Caco-2 (cell line): Measurements from ENCODE around the gene DCTN4. TPM values are rescaled to one million over a fixed set of nuclear protein-coding genes. Genes with fewer than 3 reads are reported as not detected.

Experiments used
- BruUV-seq: library from RNA; stranded (reverse); fragments of 400-500 nt; replicated peaks from 2 replicates; lab custom pipeline; 2021; lab: Mats Ljungman, UMichigan
- CTCF ChIA-PET: fragments of 300-600 bp; sonication (Branson Sonifier 250); formaldehyde crosslinking; loops from one replicate; lab custom pipeline; 2022; ENCODE audit warnings: antibody characterized with exemption; lab: Charles Lee
- POLR2A ChIA-PET: fragments of 300-600 bp; sonication (Branson Sonifier 250); formaldehyde crosslinking; loops from one replicate; lab custom pipeline; 2022; ENCODE audit warnings: antibody characterized with exemption; lab: Charles Lee
- DNase-seq, 2 experiments: peaks; one replicate each; pipeline versions ENCODE4 v3.0.0 to v3.0.0-alpha.2; 2020 to 2022
- H3K27me3 ChIP-seq: replicated peaks from 2 replicates; pipeline ENCODE4 v1.6.0; 2011; ENCODE audit warnings: low read length; ENCODE audit not compliant: control insufficient read depth, insufficient read depth
- H3K36me3 ChIP-seq: 2 replicates; pipeline ENCODE4 v1.5.1; 2011; ENCODE audit warnings: low read length; ENCODE audit not compliant: control insufficient read depth, insufficient read depth
- H3K4me1 ChIP-seq: fragments of 250-450 bp; sonication (Bioruptor Pico); 2 replicates; pipeline ENCODE4 v1.5.1; 2020; ENCODE audit warnings: mild to moderate bottlenecking
- H3K4me3 ChIP-seq: 2 replicates; pipeline ENCODE4 v1.5.1; 2011; ENCODE audit warnings: low read depth, mild to moderate bottlenecking, control low read depth, low read length
- H3K9me3 ChIP-seq: fragments of 250-450 bp; sonication (Bioruptor Pico); 2 replicates; pipeline ENCODE4 v1.5.1; 2020; ENCODE audit warnings: mild to moderate bottlenecking, moderate library complexity
- H3K27ac Mint-ChIP-seq: one replicate; pipeline ENCODE4 v1.8.0; 2022; ENCODE audit warnings: mixed read lengths; ENCODE audit not compliant: unreplicated experiment
- H3K27me3 Mint-ChIP-seq: one replicate; pipeline ENCODE4 v1.8.0; 2022; ENCODE audit warnings: mixed read lengths; ENCODE audit not compliant: insufficient read depth, unreplicated experiment
- H3K36me3 Mint-ChIP-seq: one replicate; pipeline ENCODE4 v1.8.0; 2022; ENCODE audit warnings: mild to moderate bottlenecking, mixed read lengths; ENCODE audit not compliant: insufficient read depth, unreplicated experiment
- H3K4me1 Mint-ChIP-seq: one replicate; pipeline ENCODE4 v1.8.0; 2022; ENCODE audit warnings: low read depth, mixed read lengths; ENCODE audit not compliant: unreplicated experiment
- H3K4me3 Mint-ChIP-seq: one replicate; pipeline ENCODE4 v1.8.0; 2022; ENCODE audit warnings: mild to moderate bottlenecking, moderate library complexity, mixed read lengths; ENCODE audit not compliant: unreplicated experiment
- H3K9me3 Mint-ChIP-seq: one replicate; pipeline ENCODE4 v1.8.0; 2022; ENCODE audit warnings: mixed read lengths; ENCODE audit not compliant: unreplicated experiment
- intact Hi-C: fragments of 100-400 bp; cut with micrococcal nuclease; formaldehyde crosslinking; loops from one replicate; pipeline ENCODE4 v1.10.0; 2022; ENCODE audit not compliant: unreplicated experiment
- total RNA-seq: library from RNA; stranded (reverse); gene quantifications from 2 replicates; pipeline ENCODE4 v1.2.3, GENCODE V29; 2022
- TF ChIP-seq, protein P1 (sequence below), 2 experiments: fragments of 200-600 bp in 1 of 2; IDR thresholded peaks; 1 replicate in 1 of 2; 2 replicates in 1 of 2; pipeline versions ENCODE4 v1.5.1 to v1.8.0; 2011 to 2022; ENCODE audit warnings: antibody characterized with exemption in 1 of 2, control low read depth in 1 of 2, inconsistent platforms in 1 of 2, low read depth in 1 of 2, low read length in 1 of 2, mild to moderate bottlenecking in 1 of 2, moderate library complexity in 1 of 2; ENCODE audit not compliant: insufficient read depth in 1 of 2, severe bottlenecking in 1 of 2, unreplicated experiment in 1 of 2

DCTN4 gene
- total RNA-seq, 1 experiment from 2014 or later, result 62.2 TPM

DNA sequence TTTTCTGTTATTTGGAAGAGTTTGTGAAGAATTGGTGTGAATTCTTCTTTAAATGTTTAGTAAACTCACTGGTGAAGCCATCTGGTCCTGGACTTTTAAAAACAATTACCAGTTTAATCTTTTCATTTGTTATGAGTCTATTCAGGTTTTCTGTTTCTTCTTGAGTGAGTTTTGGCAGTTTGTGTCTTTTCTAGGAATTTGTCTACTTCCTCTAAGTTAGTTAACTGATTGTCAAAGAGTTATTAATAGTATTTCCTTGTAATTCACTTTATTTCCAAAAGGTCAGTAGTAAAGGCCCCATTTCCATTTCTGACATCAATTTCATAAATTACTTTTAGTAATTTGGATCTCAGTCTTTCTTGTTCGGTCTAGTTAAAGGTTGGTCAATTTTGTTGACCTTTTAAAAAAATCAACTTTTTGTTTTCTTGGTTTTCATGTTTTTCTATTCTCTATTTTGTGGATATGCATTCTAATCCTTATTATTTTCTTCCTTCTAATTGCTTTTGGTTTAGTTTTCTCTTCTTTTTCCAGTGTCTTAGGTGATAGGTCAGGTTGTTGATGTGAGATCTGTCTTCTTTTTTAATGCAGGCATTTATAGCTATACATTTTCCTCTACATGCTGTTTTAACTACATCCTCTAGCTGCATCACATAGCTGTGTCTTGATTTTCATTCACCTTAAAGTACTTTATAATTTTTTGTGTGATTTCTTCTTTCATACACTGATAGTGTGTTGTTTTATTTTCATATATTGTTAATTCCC lies 12.4 kb upstream of the DCTN4 start:
- ChIA-PET CTCF (no interaction called here), POLR2A (no interaction called here)
- H3K4me1 ChIP-seq, result no peaks in the 10 kb centered on the region
- no TSS peak for BruUV-seq
- H3K4me1 Mint-ChIP-seq, result no peaks in the 10 kb centered on the region
- no peak overlapping the region for H3K27ac Mint-ChIP-seq
- no peak overlapping the region for H3K4me3 Mint-ChIP-seq
- TF ChIP-seq, protein P1, sequence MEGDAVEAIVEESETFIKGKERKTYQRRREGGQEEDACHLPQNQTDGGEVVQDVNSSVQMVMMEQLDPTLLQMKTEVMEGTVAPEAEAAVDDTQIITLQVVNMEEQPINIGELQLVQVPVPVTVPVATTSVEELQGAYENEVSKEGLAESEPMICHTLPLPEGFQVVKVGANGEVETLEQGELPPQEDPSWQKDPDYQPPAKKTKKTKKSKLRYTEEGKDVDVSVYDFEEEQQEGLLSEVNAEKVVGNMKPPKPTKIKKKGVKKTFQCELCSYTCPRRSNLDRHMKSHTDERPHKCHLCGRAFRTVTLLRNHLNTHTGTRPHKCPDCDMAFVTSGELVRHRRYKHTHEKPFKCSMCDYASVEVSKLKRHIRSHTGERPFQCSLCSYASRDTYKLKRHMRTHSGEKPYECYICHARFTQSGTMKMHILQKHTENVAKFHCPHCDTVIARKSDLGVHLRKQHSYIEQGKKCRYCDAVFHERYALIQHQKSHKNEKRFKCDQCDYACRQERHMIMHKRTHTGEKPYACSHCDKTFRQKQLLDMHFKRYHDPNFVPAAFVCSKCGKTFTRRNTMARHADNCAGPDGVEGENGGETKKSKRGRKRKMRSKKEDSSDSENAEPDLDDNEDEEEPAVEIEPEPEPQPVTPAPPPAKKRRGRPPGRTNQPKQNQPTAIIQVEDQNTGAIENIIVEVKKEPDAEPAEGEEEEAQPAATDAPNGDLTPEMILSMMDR (IDR thresholded peaks at IDR 0.05; ENCODE audit: insufficient read depth in 1 of 2, low read depth in 1 of 2, low read length in 1 of 2, severe bottlenecking in 1 of 2, unreplicated experiment in 1 of 2), result no peak
- DNase-seq, result no peak
- no peak overlapping the region for H3K4me3 ChIP-seq
- intact Hi-C loops, result no loop called here
- H3K36me3 ChIP-seq, result no peaks in the 10 kb centered on the region
- no peaks in the 10 kb centered on the region for H3K9me3 ChIP-seq
- peaks cover 5% of the 10 kb centered on the region for H3K27me3 Mint-ChIP-seq
- no peaks in the 10 kb centered on the region for H3K27me3 ChIP-seq
- no peaks in the 10 kb centered on the region for H3K9me3 Mint-ChIP-seq
- no peaks in the 10 kb centered on the region for H3K36me3 Mint-ChIP-seq

DNA sequence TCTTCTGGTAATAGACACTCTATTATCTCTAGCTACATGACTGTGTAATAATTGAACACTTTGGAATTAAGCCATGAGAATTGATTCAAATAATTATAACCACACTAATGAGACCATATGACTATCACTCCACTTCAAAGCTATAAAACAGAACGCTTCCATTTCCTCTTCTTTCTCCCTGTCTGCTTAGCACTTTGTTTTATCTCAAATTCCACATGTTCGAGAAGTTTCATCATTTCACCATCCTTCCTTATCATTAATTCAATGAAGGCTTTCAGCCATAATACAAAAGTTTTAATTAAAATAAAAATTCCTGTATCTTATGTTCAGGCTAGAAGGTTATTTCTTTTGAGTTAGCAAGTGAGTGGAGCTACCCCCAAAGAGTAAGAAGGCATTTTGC lies 7.4 kb upstream of the DCTN4 start:
- Mint-ChIP-seq H3K27me3 (peaks cover under 1% of the 10 kb centered on the region), H3K4me3 (no peak overlapping the region), H3K36me3 (no peaks in the 10 kb centered on the region), H3K9me3 (no peaks in the 10 kb centered on the region), H3K27ac (no peak overlapping the region), H3K4me1 (no peaks in the 10 kb centered on the region)
- Histone ChIP-seq H3K4me1 (peaks cover 6% of the 10 kb centered on the region; the same call in 1 of the 2 replicates), H3K36me3 (no peaks in the 10 kb centered on the region), H3K4me3 (no peak overlapping the region), H3K27me3 (no peaks in the 10 kb centered on the region), H3K9me3 (peaks cover 3% of the 10 kb centered on the region; the same call in 1 of the 2 replicates)
- no peak for DNase-seq
- ChIA-PET POLR2A (interaction anchor here (0.7 kb wide), 1 partner anchor 12 kb away, joined by 3 read pairs; no protein-coding TSS in a partner anchor), CTCF (no interaction called here)
- intact Hi-C loops, result no loop called here
- no TSS peak for BruUV-seq
- TF ChIP-seq, protein P1 (IDR thresholded peaks at IDR 0.05; ENCODE audit: insufficient read depth in 1 of 2, low read depth in 1 of 2, low read length in 1 of 2, severe bottlenecking in 1 of 2, unreplicated experiment in 1 of 2), result no peak

DNA sequence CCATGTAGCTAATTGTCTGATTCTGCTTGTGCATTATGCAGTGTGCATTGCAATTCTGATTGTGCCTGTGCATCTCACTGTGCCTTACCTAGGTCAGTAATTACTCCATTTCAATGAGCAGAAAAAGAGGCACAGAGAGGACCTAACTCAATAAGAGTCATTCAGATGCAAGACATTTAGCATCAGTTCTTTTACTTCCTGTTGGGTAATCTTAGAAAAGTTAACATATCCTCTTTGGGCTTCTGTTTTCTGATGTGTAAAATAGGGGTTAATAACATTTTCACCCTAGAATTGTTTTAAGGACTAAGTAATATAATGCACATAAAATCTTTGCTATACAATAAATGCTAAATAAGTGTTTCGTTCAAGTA lies 7.0 kb upstream of the DCTN4 start:
- no peaks in the 10 kb centered on the region for H3K4me1 Mint-ChIP-seq
- no TSS peak for BruUV-seq

More for the DNA sequence above, 7.0 kb upstream of the DCTN4 start:
- H3K27me3 Mint-ChIP-seq, result no peaks in the 10 kb centered on the region
- H3K4me3 ChIP-seq, result no peak overlapping the region
- no peaks in the 10 kb centered on the region for H3K27me3 ChIP-seq
- POLR2A ChIA-PET, result interaction anchor here (0.7 kb wide), 1 partner anchor 12 kb away, joined by 3 read pairs; no protein-coding TSS in a partner anchor
- H3K36me3 Mint-ChIP-seq, result no peaks in the 10 kb centered on the region
- no peaks in the 10 kb centered on the region for H3K36me3 ChIP-seq
- TF ChIP-seq, protein P1 (IDR thresholded peaks at IDR 0.05; ENCODE audit: insufficient read depth in 1 of 2, low read depth in 1 of 2, low read length in 1 of 2, severe bottlenecking in 1 of 2, unreplicated experiment in 1 of 2), result no peak
- no peaks in the 10 kb centered on the region for H3K9me3 Mint-ChIP-seq
- H3K4me1 ChIP-seq, result peaks cover 6% of the 10 kb centered on the region; the same call in 1 of the 2 replicates
- H3K27ac Mint-ChIP-seq, result no peak overlapping the region
- intact Hi-C loops, result no loop called here
- H3K4me3 Mint-ChIP-seq, result no peak overlapping the region
- CTCF ChIA-PET, result no interaction called here
- H3K9me3 ChIP-seq, result peaks cover 3% of the 10 kb centered on the region; the same call in 1 of the 2 replicates
- DNase-seq, result no peak
